Measurements from ENCODE around the gene ALKBH8.
"Not testable (repeated sequence)": the region's sequence is repeated elsewhere in the genome, so short reads cannot be mapped to it uniquely, and the experiment has no call there.

The ALKBH8 gene

DNA sequence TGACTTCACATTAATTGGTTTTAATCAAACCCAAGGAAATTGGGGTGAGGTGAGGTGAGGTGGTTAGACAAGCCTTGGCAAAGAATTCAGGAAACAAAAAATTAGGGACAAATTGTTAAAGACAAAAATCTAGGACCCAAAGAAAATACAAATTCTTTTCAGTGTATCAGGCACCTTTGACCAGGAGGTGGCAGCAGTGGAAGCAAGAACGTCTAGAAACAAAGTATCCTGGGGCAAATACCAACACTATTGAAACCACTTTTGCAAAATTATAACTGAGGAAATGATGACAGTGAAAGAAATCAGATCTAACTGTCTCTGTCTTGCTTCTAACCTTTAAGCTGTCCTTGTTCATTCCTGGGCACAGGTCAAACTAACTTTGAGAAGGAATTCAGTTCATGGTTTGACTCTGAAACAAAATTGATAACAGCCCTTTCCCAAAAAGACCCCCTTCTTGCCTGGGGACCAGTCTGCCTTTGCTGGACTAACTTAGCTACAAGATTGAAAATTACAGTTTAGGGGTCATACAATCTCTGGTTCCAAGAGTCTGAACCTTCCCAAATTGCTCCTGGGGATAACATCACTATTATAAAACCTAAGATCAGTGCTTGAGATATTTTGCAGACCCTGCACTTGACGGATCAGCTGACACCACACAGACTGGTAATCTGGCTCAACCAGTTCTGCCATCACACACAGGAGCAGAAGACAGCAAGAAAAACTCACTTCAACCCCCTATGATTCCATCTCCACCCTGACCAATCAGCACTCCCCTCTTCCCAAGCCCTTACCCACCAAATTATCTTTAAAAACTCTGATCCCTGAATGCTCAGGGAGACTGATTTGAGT, 11.2 kb upstream of the ALKBH8 start:
- peak in 1 of 2 experiments; percentile 16 for DNase-seq

DNA sequence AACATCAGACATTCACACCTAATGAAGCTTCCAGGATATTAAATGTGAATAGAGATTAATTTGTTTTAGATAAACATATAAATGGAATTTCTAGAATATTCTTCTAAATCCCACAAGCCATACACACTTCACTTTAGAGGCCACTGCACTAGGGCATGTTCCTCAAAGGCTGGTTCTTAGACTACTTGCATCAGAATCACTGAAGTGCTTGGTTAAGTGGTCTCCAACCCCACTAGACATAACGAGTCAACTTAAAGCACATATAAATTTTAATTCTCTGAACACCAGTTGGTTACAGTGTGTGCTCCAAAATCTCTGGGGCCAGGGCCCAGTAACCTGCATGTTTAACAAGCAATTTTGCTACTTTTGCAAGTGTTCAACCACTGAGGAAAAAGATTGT, 7.9 kb upstream of the ALKBH8 start:
- no peak for DNase-seq

DNA sequence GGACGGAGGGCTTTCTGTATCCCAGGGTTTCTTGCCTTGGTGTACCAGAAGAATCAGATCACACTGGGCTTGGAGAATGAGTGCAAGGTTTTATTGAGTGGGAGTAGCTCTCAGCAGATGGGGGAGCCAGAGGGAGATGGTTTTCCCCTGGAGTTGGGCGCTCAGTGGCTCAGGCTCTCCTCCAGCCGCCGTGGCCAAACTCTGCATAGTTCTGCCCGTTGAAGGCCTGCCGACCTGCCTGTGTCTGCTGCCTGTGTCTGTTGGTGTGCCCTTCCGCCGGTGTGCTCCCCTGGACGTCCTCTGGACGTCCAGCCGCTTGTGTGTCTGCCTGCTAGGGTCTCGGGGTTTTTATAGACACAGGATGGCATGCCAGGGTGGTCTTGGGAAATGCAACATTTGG, 4.5 kb upstream of the ALKBH8 start:
- no peak for DNase-seq

- no peak for DNase-seq
Observed at GRCh38 chr11:107567739-107568335, 2.3 kb upstream of the ALKBH8 start.

- DNase-seq, result no peak
Observed at GRCh38 chr11:107566569-107566968, 1.0 kb upstream of the ALKBH8 start.

- not testable (repeated sequence) for DNase-seq
Observed at GRCh38 chr11:107565955-107566501, 493 bp upstream of the ALKBH8 start.

DNA sequence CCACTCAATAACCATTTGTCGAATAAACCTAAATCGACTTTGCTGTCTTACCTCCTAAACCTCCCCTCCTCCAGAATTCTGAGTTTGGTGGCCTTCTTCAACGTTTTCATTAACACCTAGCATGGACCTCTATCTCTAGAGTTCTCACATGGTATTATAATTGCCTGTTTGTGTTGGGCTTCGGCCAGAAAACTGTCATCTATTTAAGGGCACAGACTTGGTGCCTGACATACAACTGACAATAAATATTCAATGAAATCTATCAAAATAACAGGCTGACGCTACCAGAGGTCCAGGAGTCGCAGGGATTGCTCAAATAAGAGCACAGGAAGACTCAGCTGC, 687 bp downstream of the ALKBH8 start:
- no peak for DNase-seq

DNA sequence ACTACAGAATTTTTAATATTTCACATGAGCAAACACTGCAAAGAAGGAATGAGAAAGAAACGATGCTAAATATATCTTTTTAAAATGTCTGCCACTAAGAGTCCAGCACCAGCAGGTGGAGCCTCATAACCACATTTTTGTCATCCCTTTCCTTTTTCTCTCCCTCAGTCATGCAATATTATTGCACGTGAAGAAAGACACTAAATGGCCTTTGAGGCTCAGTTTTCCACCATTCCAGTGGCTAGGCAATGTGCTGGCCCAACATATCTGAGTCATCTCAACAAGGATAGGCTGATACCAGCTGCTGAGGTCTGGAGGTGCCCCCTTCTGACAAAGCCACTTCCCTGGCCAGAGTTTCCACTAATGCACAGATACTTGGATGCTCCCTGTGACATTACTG, 1.8 kb downstream of the ALKBH8 start:
- DNase-seq, result peak in 1 of 2 experiments; percentile 10

- DNase-seq, result no peak
Observed at GRCh38 chr11:107562647-107563208, 2.8 kb downstream of the ALKBH8 start.

GRCh38 chr11:107561688-107562087, 3.8 kb downstream of the ALKBH8 start:
- DNase-seq, result no peak

GRCh38 chr11:107550304-107550703, 15.2 kb downstream of the ALKBH8 start:
- DNase-seq, result no peak

DNA sequence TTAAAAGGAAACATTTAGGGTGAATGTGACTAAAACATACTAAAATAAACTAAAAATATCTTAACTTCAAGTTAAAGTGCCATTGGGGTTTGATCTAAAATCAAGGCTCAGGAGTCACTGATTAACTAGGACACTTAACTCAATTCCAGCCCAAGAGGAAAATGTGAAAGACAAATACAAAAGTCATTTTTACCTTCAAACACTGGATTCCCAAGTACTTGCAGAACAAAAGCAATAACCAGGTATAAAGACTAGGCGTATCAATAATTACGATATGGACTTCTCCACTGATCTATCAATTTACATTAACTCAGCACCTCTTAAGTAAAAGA, 15.6 kb downstream of the ALKBH8 start:
- DNase-seq, result no peak

DNA sequence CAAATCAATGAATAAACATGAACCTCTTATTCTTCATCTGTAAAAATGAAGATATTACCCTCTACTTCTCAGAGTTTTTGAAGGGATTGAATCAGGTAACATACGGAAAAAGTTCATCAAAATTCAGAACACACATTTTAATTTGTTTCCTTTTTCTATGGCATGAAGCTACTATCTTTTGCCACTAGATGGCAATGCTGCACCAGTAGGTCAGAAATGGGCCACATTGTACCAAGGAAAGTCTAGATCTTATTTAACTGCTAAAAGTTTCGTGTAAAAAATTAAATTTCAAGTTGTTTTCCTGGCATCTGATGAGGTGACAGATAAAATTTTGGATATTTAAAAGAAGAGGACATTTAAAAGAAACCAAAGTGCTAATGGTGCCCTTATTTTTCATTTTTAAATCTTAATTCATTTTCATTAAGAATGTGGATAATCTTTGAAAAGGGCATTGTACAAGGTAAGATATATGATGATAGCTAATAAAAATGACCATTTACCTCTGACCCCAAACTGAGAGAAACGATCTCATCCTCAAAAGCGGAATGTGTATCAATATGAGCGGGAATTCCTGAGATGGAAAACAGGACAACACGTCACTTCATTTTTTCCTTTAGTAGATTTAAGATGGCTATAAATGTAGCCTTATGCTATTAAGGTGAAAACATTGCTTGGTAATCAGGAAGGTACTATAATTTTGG, 16.1 kb downstream of the ALKBH8 start:
- peak in 1 of 2 experiments; percentile 2 for DNase-seq

DNA sequence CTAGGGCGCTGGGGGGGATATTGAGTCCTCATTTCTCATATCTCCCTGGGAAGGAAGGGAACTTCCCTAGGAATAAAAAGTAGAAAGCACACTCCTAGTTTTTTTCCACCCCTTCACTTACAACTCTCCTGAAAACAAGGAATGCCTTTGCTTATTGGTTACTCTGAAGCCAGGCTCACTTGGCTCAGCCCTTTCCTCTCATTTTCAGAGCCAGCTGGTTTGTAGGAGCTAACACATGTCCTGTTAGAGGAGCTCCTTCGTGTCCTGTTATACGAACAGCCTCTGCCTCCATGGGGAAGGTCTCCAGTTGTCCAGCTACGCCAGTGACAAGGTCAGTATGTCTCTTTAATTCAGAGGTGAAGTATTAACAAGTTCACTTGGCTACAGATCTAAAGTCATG, 17.6 kb downstream of the ALKBH8 start:
- no peak for DNase-seq

- no peak for DNase-seq
Observed at GRCh38 chr11:107545101-107545514, 20.4 kb downstream of the ALKBH8 start.

GRCh38 chr11:107538821-107539220, 26.7 kb downstream of the ALKBH8 start:
- DNase-seq, result no peak

DNA sequence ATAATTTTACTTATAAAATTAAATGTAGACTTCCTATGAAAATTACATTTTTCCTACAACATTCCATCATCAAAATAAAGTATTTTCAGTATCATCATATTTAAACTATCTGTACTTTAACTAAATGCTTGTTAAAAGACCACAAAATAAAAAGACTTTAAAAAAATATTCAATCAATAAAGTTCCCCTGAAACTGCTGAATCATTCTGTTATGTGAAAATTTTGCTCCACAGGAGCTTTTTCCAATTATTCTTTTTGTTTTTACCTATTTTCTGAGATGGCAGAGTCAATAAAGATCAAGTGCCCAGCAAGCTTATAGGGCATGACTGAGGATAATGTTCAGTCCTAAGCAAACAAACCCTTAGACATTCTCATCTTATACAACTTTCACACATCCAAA, 27.3 kb downstream of the ALKBH8 start:
- no peak for DNase-seq

DNA sequence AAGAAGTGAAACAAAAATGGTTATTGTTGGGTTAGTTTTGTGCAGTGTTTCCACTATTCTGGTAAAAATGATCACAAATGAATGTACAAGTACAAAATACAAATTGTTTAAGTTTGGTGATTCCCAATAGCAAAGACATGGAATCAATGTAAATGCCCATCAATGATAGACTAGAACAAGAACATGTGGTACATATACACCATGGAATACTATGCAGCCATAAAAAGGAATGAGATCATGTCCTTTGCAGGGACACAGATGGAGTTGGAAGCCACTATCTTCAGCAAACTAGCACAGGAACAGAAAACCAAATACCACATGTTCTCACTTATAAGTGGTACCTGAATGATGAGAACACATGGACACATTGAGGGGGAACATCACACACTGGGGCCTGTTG, 28.4 kb downstream of the ALKBH8 start:
- DNase-seq, result not testable (repeated sequence)

- DNase-seq, result no peak
Observed at GRCh38 chr11:107526197-107526596, 39.3 kb downstream of the ALKBH8 start.

DNA sequence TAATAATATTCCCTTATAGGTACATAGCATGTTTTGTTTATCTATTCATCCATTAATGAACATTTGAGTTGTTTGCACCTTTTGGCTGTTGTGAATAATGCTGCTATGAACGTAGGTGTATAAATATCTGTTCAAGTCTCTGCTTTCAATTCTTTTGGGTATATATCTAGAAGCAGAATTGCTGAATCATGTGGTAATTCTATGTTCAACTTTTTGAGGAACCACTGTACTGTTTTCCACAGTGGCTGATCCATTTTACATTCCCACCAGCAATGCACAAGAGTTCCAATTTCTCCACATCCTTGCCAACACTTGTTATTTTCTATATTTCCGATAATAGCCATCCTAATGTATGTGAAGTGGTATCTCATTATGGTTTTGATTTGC, 56.7 kb downstream of the ALKBH8 start:
- no peak for DNase-seq

GRCh38 chr11:107508201-107508857, 57.2 kb downstream of the ALKBH8 start:
- no peak for DNase-seq

GRCh38 chr11:107505647-107506225, 59.8 kb downstream of the ALKBH8 start:
- DNase-seq, result no peak

DNA sequence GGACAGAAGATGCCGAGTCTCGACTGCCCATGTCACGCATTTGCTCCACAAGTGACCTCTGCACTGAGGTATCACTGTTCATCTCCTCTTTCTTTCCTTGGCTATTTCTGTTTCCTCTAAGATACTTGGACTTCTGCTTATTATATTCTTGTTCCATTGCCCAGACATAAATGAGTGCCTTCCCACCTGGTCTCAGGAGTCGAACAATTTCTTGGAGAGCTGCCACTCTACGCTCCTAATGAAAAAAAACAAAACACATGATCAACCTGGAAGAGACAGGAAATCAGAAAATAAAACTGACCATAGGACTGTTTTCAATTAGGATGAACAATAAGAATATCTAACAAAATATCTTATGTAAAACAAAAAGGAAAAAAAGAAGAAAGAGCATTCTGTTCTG, 60.6 kb downstream of the ALKBH8 start:
- no peak for DNase-seq

Measured in cerebellar nuclear complex (tissue), 1 donor.